Breast epithelium (tissue), 3 donors: ENCODE data around the gene SP2.

ENCODE experiments used
- CTCF ChIP-seq, 3 donors: fragments of 450-650 bp; IDR thresholded peaks; one replicate each; pipeline ENCODE4 v1.5.1; 2016 to 2017; ENCODE audit warnings: antibody characterized with exemption in 3 of 3, mild to moderate bottlenecking in 3 of 3, moderate library complexity in 3 of 3
- POLR2A ChIP-seq: fragments of 450-650 bp; IDR thresholded peaks from one replicate; pipeline ENCODE4 v1.6.1; 2016; ENCODE audit warnings: antibody characterized with exemption, mild to moderate bottlenecking, moderate library complexity

GRCh38 chr17:47934856-47935255 is 38.8 kb downstream of the SP2 start:
- TF ChIP-seq CTCF (IDR thresholded peaks at IDR 0.05) (no peak), POLR2A (no peak)
